Ovary (tissue), 3 donors: Measurements from ENCODE around the gene OPCML.

Experiments used
- EP300 ChIP-seq: sonication (generic); formaldehyde crosslinking; IDR thresholded peaks from one replicate; pipeline ENCODE4 v1.6.1; 2017; ENCODE audit warnings: antibody characterized with exemption
- POLR2A ChIP-seq: fragments of 450-650 bp; IDR thresholded peaks from one replicate; pipeline ENCODE4 v1.6.1; 2017; ENCODE audit warnings: antibody characterized with exemption, mild to moderate bottlenecking, moderate library complexity
- TF ChIP-seq, protein P1 (sequence below), 3 donors: fragments of 450-650 bp in 2 of 3; fragments of 200-600 bp in 1 of 3; IDR thresholded peaks; one replicate each; pipeline versions ENCODE4 v1.5.1 to v1.8.0; 2016 to 2022; ENCODE audit warnings: antibody characterized with exemption in 3 of 3, mild to moderate bottlenecking in 1 of 3
- donor health status: DM: no; HTN: no; CAD: no.

DNA sequence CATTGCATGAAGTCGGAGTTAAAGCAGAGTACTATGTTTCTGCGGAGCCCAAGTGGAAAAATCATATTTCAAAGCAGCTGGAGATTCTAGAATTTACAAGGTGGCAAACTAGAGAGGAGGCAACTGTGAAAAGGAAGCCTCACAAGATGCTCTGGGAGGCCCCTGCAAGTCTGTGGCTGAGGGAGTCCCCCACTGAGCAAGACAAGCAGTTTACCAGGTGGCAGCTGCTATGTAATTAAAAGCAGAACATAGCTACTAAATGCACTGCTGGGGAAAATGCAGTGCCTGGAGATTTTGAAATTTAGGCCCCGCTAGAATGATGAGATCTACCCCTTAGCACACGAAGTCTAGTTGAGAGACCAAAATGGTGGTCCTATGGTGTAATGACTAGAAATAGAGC is 728.0 kb downstream of the OPCML start:
- TF ChIP-seq, protein P1, sequence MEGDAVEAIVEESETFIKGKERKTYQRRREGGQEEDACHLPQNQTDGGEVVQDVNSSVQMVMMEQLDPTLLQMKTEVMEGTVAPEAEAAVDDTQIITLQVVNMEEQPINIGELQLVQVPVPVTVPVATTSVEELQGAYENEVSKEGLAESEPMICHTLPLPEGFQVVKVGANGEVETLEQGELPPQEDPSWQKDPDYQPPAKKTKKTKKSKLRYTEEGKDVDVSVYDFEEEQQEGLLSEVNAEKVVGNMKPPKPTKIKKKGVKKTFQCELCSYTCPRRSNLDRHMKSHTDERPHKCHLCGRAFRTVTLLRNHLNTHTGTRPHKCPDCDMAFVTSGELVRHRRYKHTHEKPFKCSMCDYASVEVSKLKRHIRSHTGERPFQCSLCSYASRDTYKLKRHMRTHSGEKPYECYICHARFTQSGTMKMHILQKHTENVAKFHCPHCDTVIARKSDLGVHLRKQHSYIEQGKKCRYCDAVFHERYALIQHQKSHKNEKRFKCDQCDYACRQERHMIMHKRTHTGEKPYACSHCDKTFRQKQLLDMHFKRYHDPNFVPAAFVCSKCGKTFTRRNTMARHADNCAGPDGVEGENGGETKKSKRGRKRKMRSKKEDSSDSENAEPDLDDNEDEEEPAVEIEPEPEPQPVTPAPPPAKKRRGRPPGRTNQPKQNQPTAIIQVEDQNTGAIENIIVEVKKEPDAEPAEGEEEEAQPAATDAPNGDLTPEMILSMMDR (IDR thresholded peaks at IDR 0.05) = no peak
- TF ChIP-seq POLR2A = no peak
- TF ChIP-seq EP300 = no peak
